Measurements from ENCODE around the gene PPP2R5C.

DNA sequence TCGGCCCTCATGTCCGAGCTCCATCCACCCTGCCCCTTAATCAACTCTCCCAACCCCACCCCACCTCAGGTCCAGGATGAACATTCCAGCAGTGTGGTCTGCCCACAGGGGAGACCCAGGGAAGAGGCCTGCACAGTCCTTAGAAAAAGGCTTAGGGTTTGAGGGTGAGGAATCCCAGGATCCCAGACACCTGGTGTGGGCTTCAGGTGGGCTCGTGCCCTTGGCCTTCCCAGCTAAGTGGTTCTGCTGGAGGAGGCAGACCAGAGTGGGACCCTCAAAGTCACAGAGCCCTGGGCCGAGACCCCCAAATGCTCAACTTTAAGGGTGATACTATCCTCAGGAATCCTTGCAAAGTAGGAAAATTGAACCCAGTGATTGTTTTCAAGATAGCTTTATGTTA lies 25.4 kb upstream of the PPP2R5C start:
- TF ChIP-seq STAT5A (IDR thresholded peaks at IDR 0.05; ENCODE audit: borderline replicate concordance, low read length) (no peak), SMARCA4 (IDR thresholded peaks at IDR 0.05) (no peak), FOXM1 (IDR thresholded peaks at IDR 0.05; ENCODE audit: low read depth) (no peak), FOXM1 (CRISPR knock-in tag; IDR thresholded peaks at IDR 0.05; ENCODE audit: low read depth) (no peak)
